Endothelial cell of hepatic sinusoid (primary cell): ENCODE measurements around the gene BMP8A.
"Not testable (repeated sequence)": the region's sequence is repeated elsewhere in the genome, so short reads cannot be mapped to it uniquely, and the experiment has no call there.

Experiments used
- in situ Hi-C: cut with HindIII; loops from 2 replicates; pipeline ENCODE4 v1.10.0; 2017; ENCODE audit warnings: low sequenced_read_pairs

Gene BMP8A

GRCh38 chr1:39500862-39501389, 9.5 kb downstream of the BMP8A start:
- in situ Hi-C loops = no loop called here

GRCh38 chr1:39501666-39502065, 10.2 kb downstream of the BMP8A start:
- in situ Hi-C loops = no loop called here

- in situ Hi-C loops = not testable (repeated sequence)
Measured at GRCh38 chr1:39504436-39504835, 13.0 kb downstream of the BMP8A start.

GRCh38 chr1:39505289-39505688, 13.9 kb downstream of the BMP8A start:
- in situ Hi-C loops = no loop called here

GRCh38 chr1:39507230-39507928, 15.9 kb downstream of the BMP8A start:
- in situ Hi-C loops = no loop called here

GRCh38 chr1:39508266-39508665, 16.8 kb downstream of the BMP8A start:
- in situ Hi-C loops = no loop called here

GRCh38 chr1:39508857-39509305, 17.4 kb downstream of the BMP8A start:
- in situ Hi-C loops = no loop called here

- in situ Hi-C loops = no loop called here
Measured at GRCh38 chr1:39509360-39510009, 18.0 kb downstream of the BMP8A start.

- in situ Hi-C loops = not testable (repeated sequence)
Measured at GRCh38 chr1:39510570-39511186, 19.2 kb downstream of the BMP8A start.

- in situ Hi-C loops = not testable (repeated sequence)
Measured at GRCh38 chr1:39511477-39511876, 20.0 kb downstream of the BMP8A start.

- in situ Hi-C loops = not testable (repeated sequence)
Measured at GRCh38 chr1:39512234-39512847, 20.9 kb downstream of the BMP8A start.

- in situ Hi-C loops = not testable (repeated sequence)
Measured at GRCh38 chr1:39514710-39515124, 23.3 kb downstream of the BMP8A start.

GRCh38 chr1:39515131-39516086, 24.0 kb downstream of the BMP8A start:
- in situ Hi-C loops = not testable (repeated sequence)

- in situ Hi-C loops = not testable (repeated sequence)
Measured at GRCh38 chr1:39516841-39517240, 25.4 kb downstream of the BMP8A start.

- in situ Hi-C loops = not testable (repeated sequence)
Measured at GRCh38 chr1:39517936-39518335, 26.5 kb downstream of the BMP8A start.

- in situ Hi-C loops = not testable (repeated sequence)
Measured at GRCh38 chr1:39519376-39519775, 27.9 kb downstream of the BMP8A start.

GRCh38 chr1:39522221-39522620, 30.8 kb downstream of the BMP8A start:
- in situ Hi-C loops = not testable (repeated sequence)

GRCh38 chr1:39522661-39523567, 31.5 kb downstream of the BMP8A start:
- in situ Hi-C loops = no loop called here

- in situ Hi-C loops = no loop called here
Measured at GRCh38 chr1:39524171-39524570, 32.7 kb downstream of the BMP8A start.
